GM12872 (cell line): ENCODE data around the gene RBM20.

Experiments used
- CTCF ChIP-seq: IDR thresholded peaks from 3 replicates; pipeline ENCODE4 v1.5.1; 2011; ENCODE audit warnings: low read depth, mild to moderate bottlenecking, low read length, moderate library complexity; ENCODE audit not compliant: insufficient read depth

Gene RBM20

GRCh38 chr10:110828525-110828924 is 184.4 kb downstream of the RBM20 start:
- no peak for TF ChIP-seq CTCF

- TF ChIP-seq CTCF, result no peak
Measured at GRCh38 chr10:110829721-110830410, 185.7 kb downstream of the RBM20 start.

- TF ChIP-seq CTCF, result no peak
Measured at GRCh38 chr10:110833234-110833940, 189.3 kb downstream of the RBM20 start.

GRCh38 chr10:110833941-110834628 is 189.9 kb downstream of the RBM20 start:
- TF ChIP-seq CTCF, result no peak

- no peak for TF ChIP-seq CTCF
Measured at GRCh38 chr10:110834629-110835301, 190.6 kb downstream of the RBM20 start.

- TF ChIP-seq CTCF, result no peak
Measured at GRCh38 chr10:110835841-110836240, 191.7 kb downstream of the RBM20 start.

GRCh38 chr10:110836706-110837105 is 192.6 kb downstream of the RBM20 start:
- no peak for TF ChIP-seq CTCF
